CD4-positive, alpha-beta T cell (primary cell): ENCODE measurements around the gene KRTAP19-6. TPM values are rescaled to one million over a fixed set of nuclear protein-coding genes. Genes with fewer than 3 reads are reported as not detected.

Experiments
- ATAC-seq: fragments of 200-7000 bp; cut with Tn5 transposase; one replicate; pipeline ENCODE4 v1.10.0; 2022; ENCODE audit warnings: mild to moderate bottlenecking; ENCODE audit not compliant: poor library complexity
- CTCF ChIA-PET: fragments of 350-600 bp; sonication (Branson Sonifier 250); formaldehyde crosslinking; loops from one replicate; lab custom pipeline; 2021; ENCODE audit warnings: antibody characterized with exemption, inconsistent platforms; lab: Charles Lee
- POLR2A ChIA-PET: fragments of 350-600 bp; sonication (Branson Sonifier 250); formaldehyde crosslinking; loops from one replicate; lab custom pipeline; 2021; ENCODE audit warnings: antibody characterized with exemption, inconsistent platforms; lab: Charles Lee
- DNase-seq, 14 experiments: peaks; one replicate each; pipeline ENCODE4 v3.0.0-alpha.2; 2013 to 2020; ENCODE audit warnings: mixed read lengths in 2 of 14
- H3K27ac ChIP-seq, 2 donors: one replicate each; pipeline versions ENCODE4 v1.5.1 to v1.7.0; 2013; ENCODE audit warnings: low read length in 2 of 2, low read depth in 1 of 2, mild to moderate bottlenecking in 1 of 2
- H3K27me3 ChIP-seq, 2 experiments: 1 replicate in 1 of 2; 2 replicates in 1 of 2; pipeline versions ENCODE4 v1.6.1 to v1.7.0; 2013; ENCODE audit warnings: low read length in 2 of 2, control low read depth in 1 of 2, mild to moderate bottlenecking in 1 of 2, moderate library complexity in 1 of 2; ENCODE audit not compliant: insufficient read depth in 2 of 2, control insufficient read depth in 1 of 2
- H3K36me3 ChIP-seq: one replicate; pipeline ENCODE4 v1.6.1; 2013; ENCODE audit warnings: low read length, control low read depth; ENCODE audit not compliant: insufficient read depth
- H3K4me1 ChIP-seq: one replicate; pipeline ENCODE4 v1.6.1; 2013; ENCODE audit warnings: low read length, control low read depth; ENCODE audit not compliant: insufficient read depth
- H3K4me3 ChIP-seq: one replicate; pipeline ENCODE4 v1.5.1; 2013; ENCODE audit warnings: mild to moderate bottlenecking, low read length, moderate library complexity
- H3K9me3 ChIP-seq, 2 experiments: 1 replicate in 1 of 2; 2 replicates in 1 of 2; pipeline versions ENCODE4 v1.6.1 to v1.7.0; 2013; ENCODE audit warnings: low read length in 2 of 2, mild to moderate bottlenecking in 2 of 2, control low read depth in 1 of 2, moderate library complexity in 1 of 2; ENCODE audit not compliant: control insufficient read depth in 1 of 2, insufficient read depth in 1 of 2
- H3K27ac Mint-ChIP-seq: one replicate; pipeline ENCODE4 v1.8.0; 2020; ENCODE audit warnings: mixed read lengths
- H3K27me3 Mint-ChIP-seq: one replicate; pipeline ENCODE4 v1.8.0; 2021; ENCODE audit warnings: mixed read lengths
- H3K36me3 Mint-ChIP-seq: one replicate; pipeline ENCODE4 v1.8.0; 2021; ENCODE audit warnings: low read depth, mixed read lengths
- H3K4me1 Mint-ChIP-seq: one replicate; pipeline ENCODE4 v1.8.0; 2021; ENCODE audit warnings: low read depth, mixed read lengths
- H3K4me3 Mint-ChIP-seq: one replicate; pipeline ENCODE4 v1.8.0; 2020; ENCODE audit warnings: mild to moderate bottlenecking, mixed read lengths
- H3K9me3 Mint-ChIP-seq: one replicate; pipeline ENCODE4 v1.8.0; 2020; ENCODE audit warnings: mixed read lengths
- intact Hi-C, 2 experiments: fragments of 100-400 bp; cut with DNase I in 1 of 2; cut with micrococcal nuclease in 1 of 2; formaldehyde crosslinking; loops; one replicate each; pipeline versions ENCODE4 v1.15.1 to v1.9.0; 2023 to 2025; cut with DNase I, micrococcal nuclease
- total RNA-seq, 174 experiments: library from RNA in 2 of 174; stranded (reverse) in 2 of 174; gene quantifications; one replicate each; pipeline ENCODE4 v1.2.3 and lab custom pipeline; 2021 to 2026
- TF ChIP-seq, protein P1 (sequence below): fragments of 200-600 bp; IDR thresholded peaks from one replicate; pipeline ENCODE4 v1.8.0; 2022; ENCODE audit warnings: antibody characterized with exemption, mild to moderate bottlenecking

Gene KRTAP19-6
- total RNA-seq, 2 experiments from 2014 or later, result not detected

DNA sequence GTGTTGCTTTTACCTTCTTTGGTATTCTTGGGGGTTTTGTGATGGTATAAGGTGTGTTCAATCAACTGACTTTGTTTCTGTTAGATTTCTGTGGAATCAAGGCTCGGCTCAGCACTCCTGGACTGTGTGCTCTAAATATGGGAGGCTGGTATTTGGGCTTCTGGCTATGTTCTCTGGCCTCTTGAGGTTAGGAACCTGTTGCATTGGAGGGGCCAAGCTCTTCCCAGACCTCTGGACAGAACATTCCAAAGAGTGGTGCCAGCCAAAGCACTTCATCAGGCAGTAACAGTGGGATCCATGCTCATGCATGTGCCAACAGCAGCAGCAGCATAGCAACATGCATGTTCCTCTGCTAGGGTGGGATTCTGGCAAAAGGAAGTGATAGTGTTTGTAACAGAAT lies 11.1 kb upstream of the KRTAP19-6 start:
- H3K9me3 ChIP-seq, result peaks cover 0 to 4% of the 10 kb centered on the region in 2 experiments
- CTCF ChIA-PET, result no interaction called here
- ATAC-seq, result no peak
- H3K27me3 Mint-ChIP-seq, result peaks cover 10% of the 10 kb centered on the region
- H3K9me3 Mint-ChIP-seq, result peaks cover 6% of the 10 kb centered on the region
- H3K36me3 ChIP-seq, result no peaks in the 10 kb centered on the region
- no peaks in the 10 kb centered on the region for H3K36me3 Mint-ChIP-seq
- no peaks in the 10 kb centered on the region for H3K27me3 ChIP-seq
- no peaks in the 10 kb centered on the region for H3K4me1 Mint-ChIP-seq
- POLR2A ChIA-PET, result no interaction called here
- H3K4me3 Mint-ChIP-seq, result no peak overlapping the region
- DNase-seq, result no peak
- H3K27ac ChIP-seq, result no peak overlapping the region
- H3K4me1 ChIP-seq, result no peaks in the 10 kb centered on the region
- intact Hi-C loops, result no loop called here
- TF ChIP-seq, protein P1, sequence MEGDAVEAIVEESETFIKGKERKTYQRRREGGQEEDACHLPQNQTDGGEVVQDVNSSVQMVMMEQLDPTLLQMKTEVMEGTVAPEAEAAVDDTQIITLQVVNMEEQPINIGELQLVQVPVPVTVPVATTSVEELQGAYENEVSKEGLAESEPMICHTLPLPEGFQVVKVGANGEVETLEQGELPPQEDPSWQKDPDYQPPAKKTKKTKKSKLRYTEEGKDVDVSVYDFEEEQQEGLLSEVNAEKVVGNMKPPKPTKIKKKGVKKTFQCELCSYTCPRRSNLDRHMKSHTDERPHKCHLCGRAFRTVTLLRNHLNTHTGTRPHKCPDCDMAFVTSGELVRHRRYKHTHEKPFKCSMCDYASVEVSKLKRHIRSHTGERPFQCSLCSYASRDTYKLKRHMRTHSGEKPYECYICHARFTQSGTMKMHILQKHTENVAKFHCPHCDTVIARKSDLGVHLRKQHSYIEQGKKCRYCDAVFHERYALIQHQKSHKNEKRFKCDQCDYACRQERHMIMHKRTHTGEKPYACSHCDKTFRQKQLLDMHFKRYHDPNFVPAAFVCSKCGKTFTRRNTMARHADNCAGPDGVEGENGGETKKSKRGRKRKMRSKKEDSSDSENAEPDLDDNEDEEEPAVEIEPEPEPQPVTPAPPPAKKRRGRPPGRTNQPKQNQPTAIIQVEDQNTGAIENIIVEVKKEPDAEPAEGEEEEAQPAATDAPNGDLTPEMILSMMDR, result no peak
- H3K4me3 ChIP-seq, result no peak overlapping the region
- no peak overlapping the region for H3K27ac Mint-ChIP-seq

DNA sequence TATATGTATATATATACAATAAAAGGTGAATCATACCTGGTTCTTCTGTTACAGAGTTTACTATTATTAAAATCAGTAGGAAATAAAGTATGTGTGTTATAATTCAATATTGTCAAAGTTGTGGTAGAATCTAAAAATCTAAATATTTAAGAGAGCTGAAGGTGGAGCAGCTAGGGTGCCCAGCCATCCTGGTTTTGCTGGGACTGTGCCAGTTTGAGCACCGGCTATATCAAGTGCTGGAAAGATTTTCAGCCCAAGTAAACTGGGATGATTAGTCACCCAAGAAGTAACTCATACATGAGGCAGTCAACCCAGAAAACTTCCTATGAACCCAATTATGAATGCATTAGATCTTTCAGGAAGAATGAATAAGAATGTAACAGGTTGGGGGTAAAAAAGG lies 22.8 kb downstream of the KRTAP19-6 start:
- Histone ChIP-seq H3K27me3 (no peaks in the 10 kb centered on the region), H3K4me3 (no peak overlapping the region), H3K9me3 (no peaks in the 10 kb centered on the region), H3K27ac (no peak overlapping the region), H3K36me3 (no peaks in the 10 kb centered on the region), H3K4me1 (no peaks in the 10 kb centered on the region)
- Mint-ChIP-seq H3K27me3 (no peaks in the 10 kb centered on the region), H3K27ac (no peak overlapping the region), H3K4me1 (no peaks in the 10 kb centered on the region), H3K4me3 (no peak overlapping the region), H3K36me3 (no peaks in the 10 kb centered on the region), H3K9me3 (no peaks in the 10 kb centered on the region)
- DNase-seq (no peak), ATAC-seq (no peak)
- TF ChIP-seq, protein P1, result no peak
- CTCF ChIA-PET, result no interaction called here
- intact Hi-C loops, result no loop called here
- POLR2A ChIA-PET, result no interaction called here

DNA sequence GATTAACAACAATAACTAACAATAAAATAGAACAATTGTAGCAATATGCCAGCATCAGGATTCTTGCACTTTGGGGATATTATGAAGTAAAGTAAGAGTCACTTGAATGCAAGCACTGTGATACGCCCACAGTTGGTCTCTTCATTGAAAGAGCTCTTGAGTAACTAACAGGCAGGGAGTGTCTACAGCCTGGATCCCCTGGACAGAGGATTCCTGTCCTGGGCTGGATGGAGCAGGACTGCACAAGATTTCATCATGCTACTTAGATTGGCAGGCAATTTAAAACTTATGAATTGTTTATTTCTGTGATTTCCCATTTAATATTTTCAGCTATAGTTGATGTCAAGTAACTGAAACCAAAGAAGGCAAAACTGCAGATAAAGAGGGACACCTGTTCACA lies 26.0 kb downstream of the KRTAP19-6 start:
- TF ChIP-seq, protein P1, result no peak

More for the DNA sequence above, 26.0 kb downstream of the KRTAP19-6 start:
- H3K4me1 ChIP-seq, result no peaks in the 10 kb centered on the region
- ChIA-PET CTCF (no interaction called here), POLR2A (no interaction called here)
- ATAC-seq, result no peak
- H3K27me3 ChIP-seq, result no peaks in the 10 kb centered on the region
- Mint-ChIP-seq H3K9me3 (no peaks in the 10 kb centered on the region), H3K27ac (no peak overlapping the region), H3K27me3 (no peaks in the 10 kb centered on the region), H3K4me1 (no peaks in the 10 kb centered on the region), H3K4me3 (no peak overlapping the region), H3K36me3 (no peaks in the 10 kb centered on the region)
- H3K9me3 ChIP-seq, result no peaks in the 10 kb centered on the region
- DNase-seq, result no peak
- no peak overlapping the region for H3K27ac ChIP-seq
- H3K36me3 ChIP-seq, result no peaks in the 10 kb centered on the region
- no peak overlapping the region for H3K4me3 ChIP-seq
- intact Hi-C loops, result no loop called here
